HG02642 (cell line): ENCODE data around the gene TBCA.
A peak's percentile ranks its signal among the peaks of the same experiment; 100 is the strongest.
"Not testable (repeated sequence)": the region's sequence is repeated elsewhere in the genome, so short reads cannot be mapped to it uniquely, and the experiment has no call there.

Experiments
- ATAC-seq: cut with Tn5 transposase; IDR thresholded peaks from one replicate; pipeline ENCODE4 v1.9.1; 2021; ENCODE audit warnings: mild to moderate bottlenecking; ENCODE audit not compliant: unreplicated experiment, poor library complexity

TBCA gene

DNA sequence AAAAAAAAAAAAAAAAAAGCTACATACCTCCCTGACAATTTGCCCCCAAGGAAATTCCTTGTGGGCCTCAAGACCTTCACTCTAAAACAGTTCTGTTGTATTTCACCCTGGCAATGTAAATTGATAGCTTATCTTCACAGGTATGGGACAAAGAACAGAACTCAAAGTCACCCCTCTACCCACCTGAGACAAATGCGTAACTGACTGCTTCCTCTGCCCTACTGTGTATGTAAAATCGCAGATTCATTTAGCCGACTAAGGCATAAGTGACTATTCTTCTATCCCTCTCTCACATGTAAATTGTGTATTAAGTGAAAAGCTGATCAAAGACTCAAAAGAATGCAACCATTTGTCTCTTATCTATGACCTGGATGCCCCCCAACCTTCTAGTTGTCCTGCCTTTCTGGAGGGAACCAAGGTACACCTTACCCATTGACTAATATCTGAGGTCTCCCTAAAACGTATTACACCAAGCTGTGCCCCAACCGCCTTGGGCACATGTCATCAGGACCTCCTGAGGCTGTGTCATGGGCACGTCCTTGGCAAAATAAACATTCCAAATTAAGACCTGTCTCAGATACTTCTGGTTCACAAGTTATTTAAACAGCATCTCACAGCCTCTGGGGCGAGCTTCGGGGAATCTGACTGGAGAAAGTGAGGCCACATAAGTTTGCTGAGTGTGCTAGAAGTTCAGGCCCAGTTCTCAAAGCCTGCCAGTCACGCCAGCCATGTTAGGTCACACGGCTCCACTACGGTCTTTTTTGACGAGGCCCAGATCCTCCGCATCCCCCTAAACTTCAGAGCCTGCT lies 954 bp downstream of the TBCA start:
- ATAC-seq: peak; percentile 15

DNA sequence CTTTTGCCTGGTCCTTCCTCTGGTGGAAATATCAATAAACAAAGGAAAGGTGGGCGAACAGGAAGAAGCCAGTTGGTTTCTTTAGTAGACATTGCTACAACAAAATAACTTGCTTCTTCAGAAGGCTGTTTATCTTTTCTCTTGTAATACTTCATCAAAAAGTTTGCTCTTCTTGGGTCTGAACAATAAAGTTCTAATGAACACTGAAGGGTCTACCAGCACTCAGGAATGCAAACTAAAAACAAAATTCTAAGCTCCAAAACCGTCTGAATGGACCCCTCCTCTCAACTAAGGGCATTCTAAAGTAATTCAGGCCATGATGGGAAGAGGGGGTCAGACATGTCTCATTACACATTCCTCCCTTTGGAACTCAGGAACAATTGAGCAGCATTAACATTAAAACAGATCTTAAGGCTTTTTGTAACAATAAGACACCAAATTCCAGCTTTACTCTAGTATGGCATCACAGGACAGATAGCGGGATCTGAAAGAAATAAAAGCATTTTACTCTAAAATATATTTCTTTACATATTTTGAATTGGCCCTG lies 2.3 kb downstream of the TBCA start:
- no peak for ATAC-seq

DNA sequence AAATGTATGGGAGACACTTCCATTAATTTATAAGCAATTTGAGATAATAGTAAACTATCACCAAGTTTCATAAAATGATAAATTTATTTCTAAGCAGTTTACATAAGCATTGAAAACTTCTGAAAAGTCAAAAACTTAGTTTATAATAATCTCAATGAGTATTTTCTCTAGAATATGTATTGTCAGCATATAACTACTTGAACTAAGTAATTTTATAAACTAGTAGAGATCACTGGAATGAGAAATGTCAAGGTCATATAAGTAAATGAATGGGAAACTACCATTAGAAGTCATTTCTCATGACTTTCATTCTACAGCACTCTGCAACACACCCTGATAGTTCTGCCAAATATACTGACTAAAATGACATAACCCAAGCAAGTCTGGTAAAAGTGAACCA lies 3.4 kb downstream of the TBCA start:
- no peak for ATAC-seq

DNA sequence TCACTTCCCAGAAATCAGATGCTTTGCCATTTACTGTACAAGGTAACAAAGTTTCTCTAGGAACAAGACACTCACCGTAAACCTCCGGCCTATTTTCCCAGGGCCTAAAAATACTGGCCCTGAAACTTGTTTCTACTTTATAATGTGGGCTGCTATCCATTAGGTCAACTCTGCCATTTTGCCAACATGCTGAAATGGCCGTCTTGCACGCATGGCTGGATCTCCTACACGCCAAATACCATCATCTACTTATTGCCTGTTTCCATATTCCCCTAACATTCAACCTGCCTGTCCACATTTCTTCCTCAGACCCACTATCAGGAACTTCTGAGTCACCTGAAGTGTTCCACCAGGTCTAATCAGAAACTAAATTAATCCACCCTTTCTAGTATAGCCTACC lies 4.7 kb downstream of the TBCA start:
- no peak for ATAC-seq

DNA sequence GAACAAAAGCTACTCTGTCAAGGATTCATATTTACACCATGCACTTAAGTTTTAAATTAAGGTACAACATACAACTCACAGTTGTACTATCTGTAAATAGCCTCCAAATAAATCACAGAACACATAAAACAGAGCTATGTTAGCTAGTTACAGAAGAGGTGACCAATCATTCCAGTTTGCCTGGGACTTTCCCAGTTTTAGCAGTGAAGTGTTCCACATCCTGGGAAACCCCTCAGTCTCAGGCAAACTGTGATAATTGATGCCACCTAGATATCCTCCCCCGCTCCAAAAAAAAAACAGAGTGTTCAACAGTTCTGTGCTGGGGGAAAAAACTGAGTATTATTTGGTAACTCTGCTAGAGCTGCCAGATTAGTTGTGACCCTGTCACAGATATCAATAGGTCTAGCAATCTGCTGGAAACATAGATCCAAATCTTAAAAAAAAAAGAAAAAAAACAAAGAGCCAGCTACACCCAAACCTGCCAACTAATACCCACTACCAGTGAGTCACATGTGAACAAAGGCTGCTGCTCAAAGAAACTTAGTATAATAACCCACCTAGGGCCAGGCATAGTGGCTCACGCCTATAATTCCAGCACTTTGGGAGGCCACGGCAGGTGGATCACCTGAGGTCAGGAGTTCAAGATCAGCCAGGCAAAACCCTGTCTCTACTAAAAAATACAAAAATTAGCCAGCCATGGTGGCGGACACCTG lies 5.7 kb downstream of the TBCA start:
- ATAC-seq: no peak

DNA sequence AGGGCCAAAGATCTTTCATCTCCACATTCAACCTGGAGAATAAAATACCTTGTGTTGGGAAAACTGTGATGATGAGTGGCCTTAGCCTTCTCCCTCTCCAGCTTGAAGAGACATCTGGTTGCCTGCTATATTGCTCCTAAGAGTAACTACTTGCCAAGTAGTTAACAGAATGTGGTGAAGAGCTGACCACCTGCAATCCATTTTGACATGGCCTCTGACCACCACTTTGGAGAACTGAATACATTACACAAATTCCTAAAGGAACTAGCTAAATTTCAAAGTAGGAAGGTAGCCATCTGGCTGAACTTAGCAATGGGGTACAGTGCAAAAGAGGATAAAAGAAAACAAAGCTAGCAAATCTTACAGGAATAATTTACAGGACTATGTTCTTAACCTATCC lies 7.2 kb downstream of the TBCA start:
- ATAC-seq: no peak

DNA sequence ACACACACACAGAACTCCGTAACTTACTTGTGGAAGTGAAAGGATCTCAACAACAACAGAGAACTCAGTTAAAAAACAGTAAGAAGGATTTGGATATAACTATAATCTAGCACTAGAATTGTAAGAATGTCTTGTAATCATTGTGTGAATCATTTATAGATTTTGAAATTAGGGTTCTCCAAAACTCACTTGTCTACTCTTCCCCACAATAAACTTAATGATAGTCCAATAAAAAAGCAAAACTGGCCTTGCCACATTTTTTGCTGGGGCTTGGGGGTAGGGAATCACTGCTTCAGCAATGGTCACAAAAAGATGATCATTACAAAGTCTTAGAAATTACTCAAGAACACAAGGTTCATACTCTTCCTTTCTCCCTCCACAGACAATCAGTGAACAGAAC lies 8.8 kb downstream of the TBCA start:
- ATAC-seq: no peak

DNA sequence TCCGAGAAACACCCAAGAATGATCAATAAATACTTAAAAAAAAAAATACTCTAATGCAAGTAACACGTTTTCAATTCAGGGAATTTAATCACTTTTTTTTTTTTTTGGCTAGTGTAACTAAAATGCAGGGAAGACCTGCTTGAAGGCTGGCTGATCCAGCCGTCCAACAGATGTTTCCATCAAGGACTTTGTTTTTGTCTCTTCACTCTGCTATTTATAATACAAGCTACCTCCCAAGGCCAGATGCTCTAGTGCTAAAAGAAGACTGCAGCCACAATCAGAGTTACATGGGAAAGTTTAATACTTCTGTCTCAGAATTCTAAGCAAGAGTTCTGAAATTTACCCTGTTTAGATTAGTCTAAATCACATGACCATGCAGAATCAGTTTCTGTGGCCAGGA lies 14.5 kb downstream of the TBCA start:
- no peak for ATAC-seq

DNA sequence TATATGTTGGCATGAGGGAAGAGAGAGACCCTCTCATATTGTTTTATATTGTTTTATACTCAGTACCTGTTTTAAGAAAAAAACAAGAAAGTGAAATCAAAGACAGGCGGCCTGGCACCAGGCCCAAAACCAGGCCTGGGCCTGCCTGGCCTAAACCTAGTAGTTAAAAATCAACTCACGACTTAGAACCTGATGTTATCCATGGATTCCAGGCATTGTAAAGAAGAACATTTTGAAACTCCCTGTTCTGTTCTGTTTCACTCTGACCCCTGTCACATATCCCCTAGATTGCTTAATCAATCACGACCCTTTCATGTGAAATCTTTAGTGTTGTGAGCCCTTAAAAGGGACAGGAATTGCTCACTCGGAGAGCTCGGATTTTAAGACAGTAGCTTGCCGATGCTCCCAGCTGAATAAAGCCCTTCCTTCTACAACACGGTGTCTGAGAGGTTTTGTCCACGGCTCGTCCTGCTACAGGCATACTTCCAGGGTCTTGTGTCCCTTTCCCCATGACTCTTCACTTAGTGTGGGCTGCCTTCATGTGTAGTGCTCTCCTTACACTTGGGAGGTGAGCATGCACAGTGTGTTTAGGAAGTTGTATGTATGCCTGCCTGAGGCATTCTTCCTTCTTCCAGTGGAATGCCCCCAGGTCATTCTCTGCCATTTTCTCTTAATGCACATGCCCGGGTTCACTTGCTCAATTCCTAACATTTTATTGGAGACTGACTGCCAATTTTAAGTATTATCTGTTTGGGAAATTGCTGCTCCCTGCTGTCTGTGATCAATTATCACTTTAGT lies 17.8 kb downstream of the TBCA start:
- no peak for ATAC-seq

DNA sequence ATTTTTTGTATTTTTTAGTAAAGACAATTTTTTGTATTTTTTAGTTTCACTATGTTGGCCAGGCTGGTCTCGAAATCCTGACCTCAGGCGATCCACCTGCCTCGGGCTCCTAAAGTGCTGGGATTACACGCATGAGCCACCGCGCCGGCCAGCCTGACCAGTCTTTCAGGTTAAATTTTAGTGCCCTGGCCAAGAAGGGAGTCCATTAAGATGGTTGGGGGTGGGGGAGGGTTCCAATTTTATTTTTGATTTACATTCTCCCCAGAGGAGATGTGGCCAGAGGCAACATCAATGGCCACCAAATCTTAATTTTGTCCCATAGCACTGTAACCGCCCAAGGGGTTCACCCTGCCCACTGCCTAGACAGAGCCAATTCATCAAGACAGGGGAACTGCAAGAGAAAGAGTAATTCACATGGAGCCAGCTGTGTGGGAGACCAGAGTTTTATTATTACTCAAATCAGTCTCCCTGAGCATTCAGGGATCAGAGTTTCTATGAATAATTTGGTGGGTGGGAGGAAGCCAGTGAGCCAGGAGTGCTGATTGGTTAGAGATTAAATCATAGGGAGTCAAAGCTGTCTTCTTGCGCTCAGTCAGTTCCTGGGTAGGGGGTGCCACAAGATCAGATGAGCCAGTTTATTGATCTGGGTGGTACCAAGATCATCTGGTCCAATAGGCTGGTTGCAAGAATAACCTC lies 24.7 kb downstream of the TBCA start:
- no peak for ATAC-seq

DNA sequence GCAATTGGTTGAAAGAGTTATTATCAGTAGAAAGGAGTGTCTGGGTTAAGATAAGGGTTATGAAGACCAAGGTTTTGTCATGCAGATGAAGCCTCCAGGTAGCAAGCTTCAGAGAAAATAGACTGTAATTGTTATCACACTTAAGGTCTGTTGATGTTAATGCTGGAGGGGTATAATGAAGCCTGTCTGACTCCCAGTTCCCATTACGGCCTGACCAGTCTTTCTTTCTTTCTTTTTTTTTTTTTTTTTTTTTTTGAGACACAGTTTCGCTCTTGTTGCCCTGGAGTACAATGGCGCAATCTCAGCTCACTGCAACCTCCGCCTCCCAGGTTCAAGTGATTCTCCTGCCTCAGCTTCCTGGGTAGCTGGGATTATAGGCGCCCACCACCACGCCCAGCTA lies 25.2 kb downstream of the TBCA start:
- not testable (repeated sequence) for ATAC-seq

DNA sequence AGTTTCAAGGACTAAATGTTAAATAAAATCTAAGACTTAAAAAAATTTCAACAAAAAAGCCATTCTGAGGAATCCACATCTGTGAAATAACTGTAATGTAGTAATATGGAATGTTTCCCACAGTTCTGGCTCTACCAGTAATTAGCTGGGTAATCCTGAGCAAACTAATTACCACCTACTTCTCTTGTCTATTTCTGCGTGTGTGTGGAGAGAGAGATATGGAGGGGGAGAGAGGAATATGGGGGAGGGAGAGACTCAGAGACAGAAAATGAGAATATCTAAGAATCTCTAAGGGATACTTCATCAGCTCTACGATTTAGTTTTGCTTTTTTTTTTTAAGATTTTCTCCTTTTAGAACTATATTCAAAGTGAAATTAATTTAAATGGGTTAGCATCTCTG lies 28.0 kb downstream of the TBCA start:
- no peak for ATAC-seq

DNA sequence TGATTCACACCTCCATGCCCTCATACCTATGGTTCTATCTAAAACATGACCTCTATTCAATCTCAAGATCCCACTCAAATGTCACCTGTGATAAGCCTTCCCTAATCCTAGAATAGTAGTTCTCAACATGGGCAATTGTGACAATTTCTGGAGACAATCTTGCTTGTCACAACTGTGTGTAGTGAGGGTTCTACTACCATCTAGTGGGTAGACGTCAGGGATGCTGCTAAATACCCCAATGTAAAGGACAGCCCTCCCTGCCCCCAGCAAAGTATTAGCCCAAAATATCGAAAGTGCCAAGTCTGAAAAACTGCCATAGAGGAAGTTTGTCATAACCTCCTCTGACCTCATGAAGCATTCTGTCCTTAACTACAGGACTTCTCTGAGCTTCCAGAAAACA lies 32.0 kb downstream of the TBCA start:
- no peak for ATAC-seq

DNA sequence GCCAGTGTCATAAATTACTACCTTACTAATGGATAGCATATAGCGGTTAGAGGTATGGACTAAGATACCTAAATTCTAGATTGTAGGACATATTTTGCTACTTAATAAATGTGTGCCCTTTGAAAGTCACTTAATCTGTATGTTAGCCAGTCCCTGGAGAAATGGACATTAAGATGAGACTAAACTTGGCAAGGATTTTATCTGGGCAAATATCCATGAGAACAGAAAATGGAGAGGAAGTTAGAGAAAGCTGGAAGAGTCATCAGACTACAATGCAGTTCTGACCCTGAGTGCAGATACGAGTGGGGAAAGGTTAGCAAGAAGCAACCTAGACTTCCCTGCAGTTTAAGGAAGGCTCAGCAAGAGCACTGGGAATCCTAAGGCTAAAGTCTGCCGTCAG lies 33.0 kb downstream of the TBCA start:
- no peak for ATAC-seq

DNA sequence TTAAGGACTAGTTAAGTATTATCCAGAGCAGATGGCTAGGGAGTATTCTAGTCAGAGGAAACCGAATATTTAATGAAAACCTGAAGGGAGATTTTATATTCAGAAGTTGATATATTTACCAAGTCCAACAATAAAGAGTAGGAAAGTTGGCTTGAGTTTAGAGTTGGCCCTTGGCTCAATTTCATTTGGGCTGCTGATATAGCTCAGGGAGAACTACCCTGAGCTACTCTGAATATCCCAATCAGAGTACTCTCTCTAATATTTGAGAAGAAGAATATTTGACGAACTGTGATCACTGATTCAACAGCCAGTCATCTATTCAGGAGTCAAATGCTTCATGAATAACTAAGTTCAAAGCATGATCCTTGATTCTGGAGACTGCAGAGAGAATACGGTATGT lies 34.5 kb downstream of the TBCA start:
- ATAC-seq: no peak

DNA sequence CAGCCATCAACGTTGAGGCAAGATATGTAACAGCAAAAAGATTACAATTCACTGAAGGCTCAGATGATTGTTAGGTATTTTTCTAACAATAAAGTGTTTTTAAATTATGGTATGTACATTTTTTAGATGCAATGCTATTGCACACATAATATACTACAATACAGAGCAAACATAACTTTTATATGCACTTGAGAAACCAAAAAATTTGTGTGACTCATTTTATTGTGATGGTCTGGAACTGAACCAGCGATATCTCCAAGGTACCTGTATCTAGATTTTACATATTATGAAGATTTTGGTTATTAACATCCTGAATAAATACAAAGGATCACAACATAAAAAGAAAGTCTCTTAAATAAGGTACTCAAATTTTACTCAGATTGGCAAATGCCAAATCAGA lies 41.3 kb downstream of the TBCA start:
- no peak for ATAC-seq

DNA sequence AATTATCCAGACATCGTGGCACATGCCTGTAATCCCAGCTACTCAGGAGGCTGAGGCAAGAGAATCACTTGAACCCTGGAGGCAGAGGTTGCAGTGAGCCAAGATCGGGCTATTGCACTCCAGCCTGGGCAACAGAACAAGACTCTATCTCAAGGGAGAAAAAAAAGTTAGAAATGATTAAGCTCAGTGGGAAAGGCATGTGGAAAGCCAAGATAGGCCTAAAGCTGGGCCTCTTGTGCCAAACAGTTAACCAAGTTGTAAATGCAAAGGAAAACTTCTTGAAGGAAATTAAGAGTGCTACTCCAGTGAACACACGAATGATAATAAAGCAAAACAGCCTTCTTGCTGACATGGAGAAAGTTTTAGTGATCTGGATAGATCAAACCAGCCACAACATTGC lies 43.0 kb downstream of the TBCA start:
- ATAC-seq: no peak

DNA sequence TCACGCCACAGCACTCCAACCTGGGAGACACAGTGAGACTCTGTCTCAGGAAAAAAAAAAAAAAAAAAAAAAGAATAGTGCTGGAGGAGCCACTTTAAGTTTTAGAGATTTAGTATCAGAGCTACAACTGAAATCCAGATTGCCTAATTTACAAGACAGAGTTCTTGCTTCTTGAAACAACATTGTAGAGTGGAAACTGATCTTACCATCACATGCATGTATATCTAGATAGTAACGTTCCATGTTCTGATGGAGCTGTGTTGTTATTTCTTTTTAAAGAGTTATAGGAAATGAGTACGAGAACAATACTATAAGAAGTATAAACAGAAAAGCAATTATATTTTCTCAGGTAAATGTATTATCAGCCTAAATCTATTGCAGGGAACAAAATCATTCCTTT lies 48.9 kb downstream of the TBCA start:
- no peak for ATAC-seq

DNA sequence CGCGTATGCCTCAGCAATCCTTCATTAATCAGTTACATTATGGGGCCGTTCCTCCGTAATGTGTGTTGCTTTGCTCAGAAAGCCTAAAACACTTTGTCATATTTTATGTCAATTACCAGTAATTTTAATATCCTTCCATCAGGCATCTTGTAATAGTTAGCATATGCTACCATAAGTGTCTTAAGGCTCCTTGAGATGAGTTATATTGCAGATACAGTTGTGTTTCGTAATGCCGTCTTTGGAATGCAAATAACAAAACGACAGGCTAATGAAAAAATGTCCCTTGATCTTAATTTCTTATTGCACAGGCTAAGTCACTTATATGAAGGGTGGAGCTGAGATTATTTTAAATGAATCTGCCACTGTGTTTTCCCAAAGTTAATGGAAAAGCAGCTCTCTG lies 50.5 kb downstream of the TBCA start:
- ATAC-seq: no peak

DNA sequence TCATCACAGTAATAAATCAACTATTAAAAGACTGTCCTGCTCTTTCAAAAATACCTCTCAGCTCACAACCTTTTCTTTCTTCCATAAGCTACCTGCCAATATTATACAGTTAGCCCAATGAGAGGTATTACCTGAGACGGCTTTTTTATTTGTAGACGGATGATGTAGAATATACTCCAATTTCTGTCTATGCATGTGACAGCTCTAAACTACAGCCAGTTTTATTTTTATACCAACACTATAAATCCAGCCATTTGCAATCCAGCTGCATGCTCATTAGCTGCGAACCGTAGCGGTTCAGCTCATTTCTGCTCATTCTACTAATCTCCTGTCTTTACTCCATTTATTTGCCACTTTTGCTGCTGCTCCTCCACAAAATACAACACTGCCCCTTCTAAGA lies 51.2 kb downstream of the TBCA start:
- no peak for ATAC-seq
